Measurements from ENCODE around the gene MYBPC3. TPM values are rescaled to one million over a fixed set of nuclear protein-coding genes. Genes with fewer than 3 reads are reported as not detected.

Gene MYBPC3
- total RNA-seq, 1 donor from 2014 or later, result not detected

- DNase-seq, result peak; percentile 99
- peak; percentile 76 for TF ChIP-seq CTCF (IDR thresholded peaks at IDR 0.05; ENCODE audit: partially characterized antibody, unreplicated experiment)
- Mint-ChIP-seq H3K4me3 (ENCODE audit: unreplicated experiment) (peak overlapping the region; percentile 89), H3K4me1 (ENCODE audit: low read depth, unreplicated experiment) (peaks cover 5% of the 10 kb centered on the region), H3K27me3 (ENCODE audit: unreplicated experiment) (no peaks in the 10 kb centered on the region), H3K9me3 (ENCODE audit: unreplicated experiment) (peaks cover 5% of the 10 kb centered on the region), H3K36me3 (ENCODE audit: unreplicated experiment) (no peaks in the 10 kb centered on the region), H3K27ac (ENCODE audit: unreplicated experiment) (peak overlapping the region; percentile 65)
Observed at GRCh38 chr11:47355283-47356128, 3.0 kb upstream of the MYBPC3 start.

- DNase-seq, result peak; percentile 39
- TF ChIP-seq CTCF (IDR thresholded peaks at IDR 0.05; ENCODE audit: partially characterized antibody, unreplicated experiment), result no peak
- H3K4me1 Mint-ChIP-seq (ENCODE audit: low read depth, unreplicated experiment), result peaks cover 5% of the 10 kb centered on the region
- peaks cover 5% of the 10 kb centered on the region for H3K9me3 Mint-ChIP-seq (ENCODE audit: unreplicated experiment)
- H3K27ac Mint-ChIP-seq (ENCODE audit: unreplicated experiment), result no peak overlapping the region
- H3K4me3 Mint-ChIP-seq (ENCODE audit: unreplicated experiment), result peak overlapping the region; percentile 89
- no peaks in the 10 kb centered on the region for H3K27me3 Mint-ChIP-seq (ENCODE audit: unreplicated experiment)
- H3K36me3 Mint-ChIP-seq (ENCODE audit: unreplicated experiment), result no peaks in the 10 kb centered on the region
Observed at GRCh38 chr11:47354913-47355282, 2.4 kb upstream of the MYBPC3 start.

DNA sequence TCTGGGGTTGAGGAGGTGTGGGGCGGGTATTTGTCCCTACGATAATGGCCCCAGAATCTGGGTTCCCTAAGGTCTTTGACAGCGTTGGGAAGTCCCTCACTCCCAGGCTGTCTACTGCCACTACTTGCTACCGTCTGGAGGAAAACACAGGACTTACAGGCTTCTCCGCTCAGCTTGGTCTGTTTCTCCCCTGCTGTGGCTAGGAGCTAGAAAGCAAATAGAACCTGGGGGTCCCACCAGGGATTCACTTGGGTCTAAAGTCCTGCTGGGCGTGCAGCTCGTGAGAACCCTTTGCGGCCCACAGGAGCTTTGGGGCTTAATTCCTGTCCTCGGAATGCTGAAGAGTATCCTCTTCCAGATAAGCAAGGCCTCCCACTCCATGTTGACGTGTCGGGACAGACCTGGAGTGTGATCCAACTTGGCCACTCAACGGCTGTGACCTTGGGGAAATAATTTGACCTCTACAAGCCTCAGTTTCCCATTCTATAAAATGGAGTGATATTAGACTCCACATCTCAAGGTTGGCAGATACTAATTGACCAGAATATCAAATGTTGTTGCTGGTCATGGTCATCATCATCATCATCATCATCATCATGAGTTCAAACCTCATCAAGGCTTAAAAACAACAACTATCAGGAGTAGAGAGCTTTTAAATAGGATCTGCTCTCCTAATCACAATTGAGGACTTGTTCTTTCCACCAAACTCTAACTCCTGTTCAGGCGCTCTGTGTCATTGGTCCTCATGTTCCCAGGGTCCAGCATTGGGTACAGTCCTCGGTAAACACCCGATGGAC, 1.7 kb upstream of the MYBPC3 start:
- peak overlapping the region; percentile 8 for H3K27ac Mint-ChIP-seq (ENCODE audit: unreplicated experiment)
- DNase-seq, result no peak
- H3K4me1 Mint-ChIP-seq (ENCODE audit: low read depth, unreplicated experiment), result peaks cover 5% of the 10 kb centered on the region
- no peaks in the 10 kb centered on the region for H3K27me3 Mint-ChIP-seq (ENCODE audit: unreplicated experiment)
- TF ChIP-seq CTCF (IDR thresholded peaks at IDR 0.05; ENCODE audit: partially characterized antibody, unreplicated experiment), result no peak
- peaks cover 5% of the 10 kb centered on the region for H3K9me3 Mint-ChIP-seq (ENCODE audit: unreplicated experiment)
- H3K36me3 Mint-ChIP-seq (ENCODE audit: unreplicated experiment), result no peaks in the 10 kb centered on the region
- H3K4me3 Mint-ChIP-seq (ENCODE audit: unreplicated experiment), result peak overlapping the region; percentile 86

DNA sequence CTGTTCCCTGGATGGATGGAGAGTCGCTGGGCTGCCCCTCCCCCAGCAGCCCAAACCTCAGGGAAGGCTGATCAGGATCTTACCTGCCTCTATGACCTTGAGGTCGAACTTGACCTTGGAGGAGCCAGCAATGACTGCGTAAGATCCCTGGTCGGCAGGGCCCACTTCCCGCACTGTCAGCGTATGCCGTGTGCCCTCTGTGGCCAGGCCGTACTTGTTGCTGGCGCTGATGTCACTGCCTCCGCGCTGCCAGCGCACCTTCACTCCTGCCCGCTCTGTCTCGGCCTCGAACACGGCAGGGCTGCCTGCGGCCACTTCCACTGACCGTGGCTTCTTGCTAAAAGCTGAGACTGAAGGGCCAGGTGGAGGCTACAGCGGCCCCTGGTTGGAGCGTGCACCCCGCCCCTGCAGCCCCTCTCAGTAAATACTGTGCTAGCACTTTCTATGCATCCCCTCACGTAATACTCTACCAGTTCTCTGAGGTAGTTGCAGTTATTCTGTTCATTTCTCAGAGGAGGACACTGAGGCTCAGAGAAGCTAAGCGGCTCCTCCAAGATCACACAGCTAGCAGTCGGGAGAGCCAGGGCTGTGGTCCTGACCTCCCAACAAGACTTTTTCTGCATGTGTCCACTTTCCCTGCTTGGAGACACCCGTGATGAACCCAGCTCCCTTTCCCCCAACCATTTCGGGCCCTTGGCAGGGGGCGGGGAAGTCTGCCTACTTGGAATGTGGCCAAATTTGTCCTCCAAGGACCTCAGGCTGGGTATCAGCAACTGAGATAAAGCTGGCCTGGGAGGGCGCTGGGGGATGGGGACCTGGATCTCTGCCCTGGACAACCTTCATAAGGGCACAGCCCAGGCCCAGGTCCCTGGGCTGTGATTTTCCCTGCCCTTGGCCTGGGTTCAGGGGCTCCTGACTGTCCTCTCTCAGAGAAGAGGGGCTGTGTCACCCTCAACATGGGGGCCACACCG, 1.1 kb downstream of the MYBPC3 start:
- TF ChIP-seq CTCF (IDR thresholded peaks at IDR 0.05; ENCODE audit: partially characterized antibody, unreplicated experiment), result no peak
- H3K4me1 Mint-ChIP-seq (ENCODE audit: low read depth, unreplicated experiment), result peaks cover 5% of the 10 kb centered on the region
- no peaks in the 10 kb centered on the region for H3K36me3 Mint-ChIP-seq (ENCODE audit: unreplicated experiment)
- DNase-seq, result no peak
- no peaks in the 10 kb centered on the region for H3K27me3 Mint-ChIP-seq (ENCODE audit: unreplicated experiment)
- H3K9me3 Mint-ChIP-seq (ENCODE audit: unreplicated experiment), result peaks cover 5% of the 10 kb centered on the region
- no peak overlapping the region for H3K4me3 Mint-ChIP-seq (ENCODE audit: unreplicated experiment)
- H3K27ac Mint-ChIP-seq (ENCODE audit: unreplicated experiment), result no peak overlapping the region

All from glutamatergic neuron (in vitro differentiated cells).